DMS153 treated with DMSO at 0.1 percent for 48 hours (cell line): ENCODE measurements around the gene RGSL1.

ENCODE experiments used
- DNase-seq: peaks from one replicate; lab custom pipeline; 2025; ENCODE audit not compliant: unreplicated experiment; lab: John Stamatoyannopoulos, UW

RGSL1 gene

DNA sequence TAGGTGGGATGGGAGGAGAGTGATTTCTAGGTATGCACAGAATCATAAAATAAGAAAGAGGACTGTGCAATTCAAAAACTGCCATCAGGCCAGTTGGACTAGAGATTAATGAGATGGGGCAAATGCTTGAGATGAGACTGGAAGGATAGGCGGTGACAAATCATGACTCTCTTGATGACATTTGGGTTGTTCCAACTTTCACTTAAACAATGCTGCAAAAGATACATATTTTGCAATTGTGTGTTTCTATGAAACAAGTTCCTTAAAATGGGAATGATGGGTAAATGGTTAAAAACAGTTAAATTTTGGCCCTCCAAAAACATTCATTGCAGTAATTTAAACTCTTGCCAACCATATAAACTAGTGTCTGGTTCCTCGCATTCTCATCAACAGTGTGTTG is 84.0 kb downstream of the RGSL1 start:
- DNase-seq = no peak

DNA sequence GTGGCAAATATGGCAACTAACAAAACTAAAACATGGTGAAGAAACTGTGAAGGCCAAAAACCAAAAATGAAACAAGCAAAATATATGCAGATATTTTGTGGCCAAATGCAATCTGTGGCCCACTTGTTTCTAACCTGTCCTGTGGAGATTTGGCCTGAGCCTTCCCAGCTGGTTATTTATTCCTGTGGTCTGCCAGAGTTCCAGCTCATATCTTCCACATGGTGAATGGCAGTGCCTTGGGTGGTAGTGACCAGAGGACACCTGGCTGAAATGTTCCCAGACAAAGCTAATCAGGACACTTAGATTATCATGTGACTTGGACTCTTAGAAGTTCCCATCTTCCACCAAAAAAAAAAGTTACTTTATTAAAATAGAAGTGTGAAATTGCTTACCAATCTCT is 99.4 kb downstream of the RGSL1 start:
- no peak for DNase-seq

DNA sequence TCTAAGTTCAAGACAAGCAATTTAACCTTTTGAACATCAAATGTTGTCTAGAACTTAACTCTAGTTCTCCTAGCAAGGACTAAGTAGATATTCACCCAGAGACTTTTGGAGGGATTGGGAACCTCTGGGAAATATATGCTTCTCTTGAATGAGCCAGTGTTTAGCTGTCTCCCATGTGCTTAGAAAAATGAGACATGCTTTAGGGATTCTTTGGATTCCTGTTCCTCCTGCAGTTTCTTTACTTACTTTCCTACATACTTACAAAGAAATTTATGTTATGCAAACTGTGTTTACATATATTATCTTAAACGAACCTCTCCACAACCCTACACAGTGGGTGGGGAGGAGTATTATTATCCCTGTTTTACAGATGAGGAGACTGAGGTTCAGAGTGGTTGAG is 99.9 kb downstream of the RGSL1 start:
- no peak for DNase-seq

DNA sequence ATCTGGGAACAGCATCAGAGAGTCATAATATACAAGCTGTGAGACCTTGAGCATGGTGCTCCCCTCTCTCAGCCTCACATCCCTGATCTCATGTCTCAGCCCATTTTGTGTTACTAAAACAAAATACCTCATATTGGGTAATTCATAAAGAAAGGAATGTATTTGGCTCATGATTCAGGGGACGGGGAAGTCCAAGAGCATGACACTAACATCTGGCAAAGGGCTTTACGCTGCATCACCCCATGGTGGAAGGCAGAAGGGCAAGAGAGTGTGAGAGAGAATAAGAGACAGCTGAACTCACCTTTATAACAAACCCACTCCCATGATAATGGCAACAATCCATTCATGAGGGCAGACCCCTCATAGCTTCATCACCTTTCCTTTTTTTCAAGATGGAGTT is 102.6 kb downstream of the RGSL1 start:
- no peak for DNase-seq

DNA sequence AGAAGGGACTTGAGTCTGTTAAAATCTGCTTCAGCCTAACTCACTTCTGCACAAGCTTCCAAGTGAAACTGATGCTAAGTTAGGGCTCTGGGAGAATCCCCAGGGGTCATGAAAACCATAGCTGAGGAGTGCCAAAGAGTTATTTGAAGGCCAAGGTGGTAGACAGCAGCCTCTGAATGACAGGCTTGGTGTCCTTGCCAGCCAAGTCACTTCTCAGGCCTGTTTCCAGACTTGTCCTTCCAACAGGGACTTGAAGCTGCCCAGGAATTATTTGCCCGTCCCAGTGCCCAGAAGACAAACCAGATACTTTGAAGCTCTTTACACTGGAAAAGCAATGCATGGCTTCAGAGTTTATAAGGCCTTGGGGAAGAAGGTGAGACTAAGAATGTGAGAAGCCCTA is 105.5 kb downstream of the RGSL1 start:
- no peak for DNase-seq

DNA sequence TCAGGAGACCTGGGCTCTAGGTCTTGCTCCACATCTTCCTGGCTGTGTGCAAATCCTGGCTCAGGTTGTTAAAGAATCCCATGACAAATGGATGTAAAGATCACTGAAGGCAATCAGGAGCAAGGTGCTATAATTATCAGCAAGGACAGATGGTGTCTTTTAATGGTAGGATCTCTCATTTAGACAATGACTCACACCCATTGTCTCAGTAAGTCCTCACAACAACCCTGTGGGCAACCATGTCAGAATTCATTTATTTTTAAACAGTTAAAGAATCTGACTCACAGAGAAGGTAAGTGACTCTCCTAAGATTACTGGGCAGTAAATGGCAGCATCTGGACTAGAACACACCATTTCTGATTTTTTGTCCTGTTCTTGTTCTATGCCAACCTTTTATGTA is 106.3 kb downstream of the RGSL1 start:
- DNase-seq = no peak

DNA sequence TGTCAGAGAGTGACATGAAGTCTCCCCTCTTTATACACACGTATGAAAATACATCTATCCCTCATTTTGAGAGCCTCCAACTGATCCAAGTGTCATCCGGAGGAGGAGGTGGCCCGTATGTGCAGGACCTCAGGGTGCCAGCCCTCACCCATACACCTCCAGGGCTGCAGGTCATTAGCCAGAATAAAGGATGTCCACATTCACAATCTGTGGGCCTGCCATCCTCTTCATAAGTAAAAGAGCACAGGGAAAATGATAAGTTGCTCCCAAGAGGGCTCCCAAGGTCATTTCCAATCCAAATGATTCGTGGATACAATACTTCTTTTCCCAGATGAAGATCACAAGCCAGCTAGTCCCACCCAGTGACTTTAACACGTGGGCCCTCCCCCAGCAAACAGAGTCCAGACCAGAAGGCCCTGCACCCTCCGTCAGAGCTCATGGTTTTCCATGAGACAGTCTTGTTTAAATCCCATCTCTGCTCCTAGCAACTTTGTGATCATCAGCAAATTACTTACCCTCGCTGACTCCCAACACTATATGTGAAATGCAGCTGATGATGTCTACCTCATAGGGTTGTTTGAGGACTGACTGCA is 110.5 kb downstream of the RGSL1 start:
- DNase-seq = no peak

DNA sequence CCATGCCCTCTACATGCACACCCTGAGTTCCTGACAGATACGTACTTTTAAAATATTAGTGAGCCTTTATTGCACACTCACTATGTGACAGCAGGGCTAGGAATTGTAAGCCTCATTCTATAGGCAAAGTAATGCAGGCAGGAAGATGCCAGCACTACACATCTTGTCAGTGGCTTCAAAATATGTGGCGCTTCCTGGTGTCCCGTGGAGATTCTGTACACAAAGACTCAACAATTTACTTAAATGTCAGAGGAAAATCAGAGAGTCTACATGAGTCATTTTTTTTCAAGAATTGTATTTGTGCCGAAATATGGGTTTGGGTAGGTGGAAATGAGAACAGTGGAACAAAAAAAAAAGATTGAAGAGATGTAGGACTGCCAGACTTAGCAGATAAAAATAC is 111.5 kb downstream of the RGSL1 start:
- DNase-seq = no peak

DNA sequence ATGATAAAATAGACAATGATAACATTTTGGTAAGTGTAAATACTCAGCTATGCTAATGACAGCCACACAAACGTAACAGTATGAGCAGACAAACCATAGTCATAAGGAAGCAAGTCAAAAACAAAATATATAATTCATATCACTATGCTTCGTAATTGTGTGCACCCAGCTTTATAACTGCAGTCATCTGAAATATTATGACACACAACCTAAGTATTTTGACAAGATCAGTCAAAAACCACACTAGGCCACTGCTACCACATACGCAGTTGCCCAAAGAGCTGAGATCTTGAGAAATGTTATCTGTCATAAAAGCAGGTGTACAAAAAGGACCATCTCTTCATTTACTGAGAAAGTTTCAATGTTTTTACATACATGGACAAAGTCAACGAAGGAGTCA is 113.1 kb downstream of the RGSL1 start:
- DNase-seq = no peak

DNA sequence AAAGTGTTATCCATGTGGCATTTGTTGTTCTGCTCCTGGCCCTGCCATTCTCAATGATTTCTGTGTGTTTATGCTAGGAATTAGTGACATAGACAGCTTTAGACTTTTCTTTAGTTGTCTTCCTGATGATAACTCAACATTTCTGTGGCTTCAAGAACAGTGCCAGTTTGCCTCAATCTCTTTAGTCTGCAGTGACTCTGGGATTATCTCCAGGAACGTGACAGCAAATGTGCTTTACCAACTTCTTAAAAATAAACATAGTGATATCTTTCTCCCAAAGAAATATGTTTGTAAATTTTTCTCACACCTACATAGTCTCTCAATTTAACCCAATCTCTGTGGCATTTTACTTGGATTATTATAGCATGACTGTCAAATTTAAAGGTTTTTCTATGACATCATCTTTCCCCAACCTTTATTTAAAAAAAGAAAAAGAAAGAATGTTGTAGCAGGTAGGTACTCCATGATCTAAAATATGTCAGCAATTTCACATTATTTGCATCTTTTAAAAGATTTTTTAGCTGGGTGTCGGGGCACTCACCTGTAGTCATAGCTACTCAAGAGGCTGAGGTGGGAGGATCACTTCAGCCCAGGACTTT is 114.6 kb downstream of the RGSL1 start:
- no peak for DNase-seq

DNA sequence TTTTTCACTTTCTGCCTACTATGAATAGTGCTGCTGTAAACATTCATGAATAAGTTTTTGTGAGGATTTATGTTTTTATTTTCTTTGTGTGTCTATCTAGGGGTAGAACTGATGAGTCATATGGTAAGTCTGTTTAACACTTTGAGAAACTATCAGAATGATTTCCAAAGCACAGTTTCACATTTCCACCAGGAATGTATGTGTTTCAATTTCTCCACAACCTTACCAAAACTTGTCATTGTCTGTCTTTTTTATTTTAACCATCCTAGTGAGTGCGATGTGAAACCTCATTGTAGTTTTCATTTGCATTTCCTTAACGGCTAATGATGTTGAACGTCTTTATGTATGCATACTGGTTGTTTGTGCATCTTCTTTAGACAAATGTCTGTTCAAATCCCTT is 115.6 kb downstream of the RGSL1 start:
- DNase-seq = no peak

DNA sequence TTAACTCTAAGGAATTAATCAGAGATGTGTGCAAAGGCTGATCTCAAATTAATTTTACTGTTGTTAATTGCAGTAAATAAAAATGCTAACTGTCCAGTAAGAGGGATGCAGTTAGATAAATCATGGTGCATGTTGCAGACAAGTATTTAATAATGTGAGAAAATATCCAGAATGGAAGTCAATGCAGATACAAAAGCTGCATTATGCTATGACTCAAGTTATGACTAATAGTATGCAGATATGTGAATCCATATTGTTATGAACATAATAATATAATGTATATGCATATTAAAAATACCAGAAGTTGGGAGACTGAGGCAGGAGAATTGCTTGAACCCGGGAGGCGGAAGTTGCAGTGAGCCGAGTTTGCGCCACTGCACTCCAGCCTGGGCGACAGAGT is 117.7 kb downstream of the RGSL1 start:
- no peak for DNase-seq

DNA sequence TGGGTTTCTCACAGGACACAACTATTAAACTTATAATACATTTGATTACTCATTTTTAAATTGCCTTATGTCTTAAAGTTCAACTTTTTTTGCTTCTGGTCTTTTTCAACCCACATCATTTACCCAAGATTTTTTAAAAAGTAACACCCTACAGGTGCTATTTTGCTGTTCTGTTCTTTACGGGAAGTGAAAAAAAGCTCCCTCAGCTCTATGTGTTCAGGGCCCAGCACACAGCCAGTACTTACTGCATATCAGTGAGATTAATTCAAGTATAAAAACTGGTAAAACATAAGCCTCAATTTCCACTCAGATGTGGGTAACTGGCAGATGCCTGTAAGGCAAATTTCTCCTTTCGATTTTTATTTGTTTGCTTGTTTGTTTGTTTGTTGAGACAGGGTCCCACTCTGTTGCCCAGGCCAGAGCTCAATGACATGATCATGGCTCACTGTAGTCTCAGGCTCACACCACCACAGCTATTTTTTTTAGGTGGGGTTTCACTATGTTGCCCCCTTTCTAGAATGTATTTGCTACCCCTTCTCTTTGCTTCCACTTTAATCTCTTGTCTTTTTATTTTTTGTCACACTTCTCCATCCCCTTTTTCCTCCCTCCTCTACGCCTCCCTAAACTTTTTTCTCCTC is 118.8 kb downstream of the RGSL1 start:
- no peak for DNase-seq

DNA sequence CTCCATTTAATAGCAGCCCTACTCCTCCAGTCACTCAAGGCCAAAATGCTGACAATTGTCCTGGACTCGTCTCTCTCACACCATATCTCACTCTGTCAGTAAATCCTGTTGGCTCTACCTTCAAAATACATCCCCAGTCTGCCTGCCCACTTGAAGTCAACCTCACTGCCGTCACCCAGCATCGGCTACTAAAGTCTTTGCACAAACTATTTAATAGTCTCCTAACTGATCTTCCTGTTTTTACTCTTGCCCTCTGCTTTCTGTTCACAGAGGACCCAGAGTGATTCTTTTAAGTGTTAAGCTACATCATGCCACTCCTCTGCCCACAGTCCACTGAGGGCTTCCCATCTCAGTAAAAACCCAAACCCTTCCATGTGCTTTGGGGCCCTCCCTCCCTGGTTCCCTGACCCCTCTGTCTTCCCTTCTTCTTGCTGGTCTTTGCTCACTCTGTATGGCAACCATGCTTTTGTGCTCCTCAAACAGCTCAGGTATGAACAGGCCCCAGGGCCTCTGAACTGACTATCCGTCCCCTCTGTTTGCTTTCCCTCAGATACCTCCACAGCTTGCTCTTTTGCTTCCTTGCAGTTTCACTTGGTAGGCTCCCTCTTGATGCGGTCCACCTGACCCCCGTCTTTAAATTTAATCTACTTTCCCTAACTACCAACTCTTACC is 120.1 kb downstream of the RGSL1 start:
- DNase-seq = no peak

DNA sequence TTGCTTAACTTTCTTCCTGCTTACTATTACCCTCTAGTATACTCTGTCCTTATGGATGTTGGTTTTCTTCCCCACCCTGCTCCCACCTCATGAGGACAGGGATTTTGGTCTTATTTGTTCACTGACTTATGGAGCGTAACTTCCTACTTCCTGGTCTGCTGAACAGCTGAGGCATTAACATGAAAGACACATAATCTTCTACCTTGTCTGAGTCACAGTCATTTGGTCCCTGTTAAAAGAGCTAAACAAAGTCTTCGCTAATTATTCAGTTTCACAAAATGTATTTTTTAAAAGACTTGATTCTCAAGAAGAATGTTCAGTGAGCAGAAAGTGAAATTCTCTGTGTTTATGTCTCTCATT is 120.6 kb downstream of the RGSL1 start:
- DNase-seq = no peak

DNA sequence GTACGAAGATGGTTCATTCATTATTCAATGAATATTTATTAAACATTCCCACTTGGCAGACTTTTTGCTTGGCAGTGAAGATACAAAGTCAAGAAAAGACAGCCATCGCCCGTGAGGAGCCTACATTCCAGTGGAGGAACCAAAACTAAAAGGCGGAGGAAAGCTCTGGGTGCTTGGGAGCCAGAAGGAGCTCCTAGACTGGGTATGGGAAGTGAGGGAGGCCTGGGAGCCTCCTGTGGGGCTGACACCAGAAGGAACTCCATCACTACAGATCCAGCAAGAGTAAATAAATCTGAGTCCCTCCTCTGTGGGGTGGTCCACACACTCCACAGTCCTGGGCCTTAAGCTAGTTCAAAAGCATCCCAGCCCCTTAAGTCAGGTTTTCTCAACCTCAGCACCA is 124.2 kb downstream of the RGSL1 start:
- no peak for DNase-seq

DNA sequence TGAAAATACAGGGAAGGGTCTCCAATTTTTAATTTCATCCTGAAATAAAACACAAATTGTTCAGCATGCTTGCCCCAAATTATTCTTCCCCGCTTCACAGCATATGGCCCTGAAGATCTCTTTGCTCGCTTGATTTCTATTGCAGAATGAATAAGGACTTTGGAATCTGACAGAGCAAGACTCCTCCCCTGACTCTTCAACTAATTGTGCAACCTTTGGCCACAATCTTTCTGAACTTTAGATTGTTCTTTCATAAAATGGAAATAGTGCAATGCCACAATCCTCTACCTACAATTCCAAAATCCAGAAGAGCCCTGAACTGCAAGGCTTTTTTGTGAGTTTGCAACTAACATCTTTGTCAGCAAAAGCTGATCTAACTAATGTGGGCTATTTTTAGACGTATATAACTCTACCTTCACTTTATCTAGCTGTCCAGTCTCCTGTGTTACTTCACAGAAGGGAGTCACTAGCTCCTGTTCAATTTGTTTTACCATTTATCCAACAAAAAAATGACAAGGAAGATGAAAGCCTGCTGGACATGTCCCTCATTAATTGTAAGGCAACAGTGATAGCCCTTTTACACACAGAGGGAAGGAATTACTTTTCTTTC is 125.7 kb downstream of the RGSL1 start:
- DNase-seq = no peak

DNA sequence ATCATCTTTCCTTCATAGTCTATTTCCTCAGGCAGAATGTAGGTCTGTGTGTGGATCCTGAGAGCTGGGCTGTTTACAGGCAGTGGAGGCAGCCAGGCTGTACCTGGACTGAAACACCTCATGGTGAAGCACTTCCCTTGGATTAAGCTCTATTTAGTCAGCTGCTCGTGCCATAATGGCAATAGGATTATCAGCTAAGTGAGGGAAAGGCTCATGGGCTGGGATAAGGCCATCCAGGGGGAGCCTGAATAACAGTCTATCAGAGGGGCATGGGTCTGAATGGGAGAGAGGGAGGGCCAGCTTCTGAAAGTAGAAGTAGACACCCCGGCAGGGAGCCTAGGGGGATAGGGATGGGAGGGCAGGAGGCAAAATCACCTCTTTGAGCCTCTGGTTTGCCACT is 130.8 kb downstream of the RGSL1 start:
- DNase-seq = no peak

DNA sequence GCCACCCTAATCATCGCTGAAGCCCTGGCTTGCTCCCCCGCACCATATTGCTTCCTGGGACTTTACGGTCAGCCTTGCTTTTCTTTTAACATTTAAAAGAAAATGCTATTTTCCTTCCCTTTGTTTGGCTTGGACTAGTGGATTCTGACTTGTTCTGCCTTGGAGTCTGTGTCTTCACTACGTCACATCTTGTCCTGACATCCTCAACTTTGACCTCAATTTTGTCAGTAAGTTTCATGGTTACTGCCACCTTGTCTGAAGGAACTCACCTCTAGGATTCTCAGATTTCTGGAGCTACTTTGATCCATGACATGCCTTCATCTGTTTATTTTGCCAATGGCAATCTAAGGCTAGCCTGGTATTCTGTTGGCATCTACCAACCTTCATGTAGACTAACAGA is 134.8 kb downstream of the RGSL1 start:
- DNase-seq = no peak

DNA sequence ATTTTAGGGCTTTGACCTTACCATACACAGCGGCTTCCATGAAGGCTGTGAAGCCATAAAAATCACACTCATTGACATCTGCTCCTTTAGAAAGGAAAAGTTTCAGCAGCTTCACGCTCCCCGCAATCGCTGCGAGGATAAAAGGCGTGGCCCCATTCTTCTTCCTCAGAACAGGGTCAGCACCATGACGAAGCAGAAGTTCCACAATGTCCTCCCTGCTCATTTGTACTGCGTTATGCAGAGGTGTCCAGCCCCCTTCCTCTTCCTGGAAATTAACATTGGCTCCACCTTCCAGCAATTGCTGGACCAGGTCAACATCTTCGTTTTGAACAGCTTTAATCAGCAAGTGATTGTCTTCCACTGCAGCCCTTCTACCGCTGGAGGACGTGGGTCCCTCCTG is 136.4 kb downstream of the RGSL1 start:
- DNase-seq = no peak

DNA sequence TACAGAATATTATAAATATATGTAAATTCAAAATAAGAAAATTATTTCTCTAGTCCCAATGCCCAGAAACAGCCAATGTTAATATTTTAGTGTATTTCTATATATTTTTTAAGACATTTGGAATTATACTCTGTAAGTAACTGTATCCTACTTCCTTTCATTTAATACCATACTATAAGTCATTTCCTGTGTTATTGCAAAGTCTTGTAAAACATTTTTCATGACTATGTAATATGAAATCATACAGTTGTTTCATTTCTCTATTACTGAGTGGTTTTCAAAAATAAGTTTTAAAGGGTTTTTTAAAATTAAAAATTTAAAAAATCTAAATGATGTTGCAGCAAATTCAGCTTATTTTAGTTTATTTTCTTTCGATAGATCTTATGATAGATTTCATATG is 137.1 kb downstream of the RGSL1 start:
- no peak for DNase-seq
